ENCODE data around the gene GCNT4.
A peak's percentile ranks its signal among the peaks of the same experiment; 100 is the strongest.
"Not testable (repeated sequence)": the region's sequence is repeated elsewhere in the genome, so short reads cannot be mapped to it uniquely, and the experiment has no call there.

Gene GCNT4

DNA sequence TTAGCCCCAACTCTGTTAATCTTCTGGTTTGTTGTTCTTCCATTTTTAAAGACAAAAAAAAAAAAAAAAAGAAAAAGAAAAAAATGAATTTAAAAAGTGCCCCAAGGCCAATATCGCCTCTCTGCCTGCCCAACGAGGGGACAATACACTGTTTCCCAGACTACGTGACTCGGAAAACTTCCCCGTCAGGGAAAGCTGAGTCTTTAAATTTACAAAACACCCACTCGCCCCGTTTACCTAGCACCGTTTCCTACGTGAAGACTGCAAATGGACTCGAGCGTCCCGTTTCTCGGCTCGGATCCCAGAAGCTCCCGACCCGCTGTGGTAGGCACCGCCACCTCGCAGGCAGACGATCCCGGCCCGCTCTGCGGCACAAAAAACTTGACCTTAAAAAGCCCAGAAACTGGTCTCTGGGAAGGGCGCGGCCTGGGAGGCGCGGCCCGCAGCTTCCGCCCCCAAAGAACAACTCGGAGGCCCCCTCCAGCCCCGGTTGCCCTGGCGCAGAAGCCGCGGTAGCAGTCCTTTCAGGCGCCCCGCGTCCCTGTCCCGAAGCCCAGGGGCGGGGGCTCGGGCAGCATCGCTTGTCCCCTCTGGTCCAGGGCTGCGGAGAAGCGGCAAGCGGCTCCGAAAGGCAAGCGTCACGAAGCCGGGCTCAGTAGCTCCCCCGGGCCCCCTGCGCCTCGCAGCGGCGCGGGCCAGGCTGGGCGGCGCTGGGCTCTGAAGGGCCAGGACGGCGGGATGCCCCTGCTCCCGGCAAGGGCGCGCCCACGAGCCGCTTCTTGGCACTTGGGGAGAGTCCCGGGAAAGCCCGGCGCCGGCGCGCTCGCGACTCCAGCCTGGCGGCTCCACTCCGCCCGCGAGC, at the start of gene GCNT4:
Gene GCNT4 (minus strand): TSS at position 367 of the 862 bp plus-strand sequence. CDS start 22,521 bp downstream, outside the sequence.
- H3K27ac ChIP-seq (ENCODE audit: low read length): peak within 1 kb of the TSS; percentile 88
- no peaks in the 10 kb centered on the region for H3K9me3 ChIP-seq (ENCODE audit: control insufficient read depth in 1 of 2, low read length in 2 of 2)
- peak within 1 kb of the TSS; percentile 81 to 85 for H3K4me3 ChIP-seq (ENCODE audit: low read depth in 1 of 2, low read length in 2 of 2)
- H3K36me3 ChIP-seq (ENCODE audit: control insufficient read depth in 1 of 2, insufficient read depth in 2 of 2, low read length in 2 of 2): no peaks in the 10 kb centered on the region
- peaks cover 0 to 27% of the 10 kb centered on the region in 2 donors for H3K4me1 ChIP-seq (ENCODE audit: control insufficient read depth in 1 of 2, insufficient read depth in 2 of 2, low read length in 2 of 2)
- H3K27me3 ChIP-seq (ENCODE audit: low read depth, low read length): no peaks in the 10 kb centered on the region

- not testable (repeated sequence) for H3K36me3 ChIP-seq (ENCODE audit: control insufficient read depth in 1 of 2, insufficient read depth in 2 of 2, low read length in 2 of 2); H3K4me3 ChIP-seq (ENCODE audit: low read depth in 1 of 2, low read length in 2 of 2); H3K9me3 ChIP-seq (ENCODE audit: control insufficient read depth in 1 of 2, low read length in 2 of 2); H3K4me1 ChIP-seq (ENCODE audit: control insufficient read depth in 1 of 2, insufficient read depth in 2 of 2, low read length in 2 of 2); H3K27ac ChIP-seq (ENCODE audit: low read length); H3K27me3 ChIP-seq (ENCODE audit: low read depth, low read length)
Observed at GRCh38 chr5:75095956-75096355, 43.6 kb upstream of the GCNT4 start.

- Histone ChIP-seq H3K4me3 (ENCODE audit: low read depth in 1 of 2, low read length in 2 of 2) (no peak overlapping the region), H3K27ac (ENCODE audit: low read length) (no peak overlapping the region), H3K27me3 (ENCODE audit: low read depth, low read length) (no peaks in the 10 kb centered on the region), H3K9me3 (ENCODE audit: control insufficient read depth in 1 of 2, low read length in 2 of 2) (no peaks in the 10 kb centered on the region), H3K36me3 (ENCODE audit: control insufficient read depth in 1 of 2, insufficient read depth in 2 of 2, low read length in 2 of 2) (no peaks in the 10 kb centered on the region), H3K4me1 (ENCODE audit: control insufficient read depth in 1 of 2, insufficient read depth in 2 of 2, low read length in 2 of 2) (no peaks in the 10 kb centered on the region)
Observed at GRCh38 chr5:75091597-75091996, 39.2 kb upstream of the GCNT4 start.

- Histone ChIP-seq H3K36me3 (ENCODE audit: control insufficient read depth in 1 of 2, insufficient read depth in 2 of 2, low read length in 2 of 2) (no peaks in the 10 kb centered on the region), H3K9me3 (ENCODE audit: control insufficient read depth in 1 of 2, low read length in 2 of 2) (no peaks in the 10 kb centered on the region), H3K4me3 (ENCODE audit: low read depth in 1 of 2, low read length in 2 of 2) (no peak overlapping the region), H3K27ac (ENCODE audit: low read length) (no peak overlapping the region), H3K27me3 (ENCODE audit: low read depth, low read length) (no peaks in the 10 kb centered on the region), H3K4me1 (ENCODE audit: control insufficient read depth in 1 of 2, insufficient read depth in 2 of 2, low read length in 2 of 2) (no peaks in the 10 kb centered on the region)
Observed at GRCh38 chr5:75089662-75090061, 37.3 kb upstream of the GCNT4 start.

GRCh38 chr5:75089137-75089536, 36.8 kb upstream of the GCNT4 start:
- Histone ChIP-seq H3K9me3 (ENCODE audit: control insufficient read depth in 1 of 2, low read length in 2 of 2) (no peaks in the 10 kb centered on the region), H3K27me3 (ENCODE audit: low read depth, low read length) (no peaks in the 10 kb centered on the region)

GRCh38 chr5:75088648-75089047, 36.3 kb upstream of the GCNT4 start:
- H3K27me3 ChIP-seq (ENCODE audit: low read depth, low read length): no peaks in the 10 kb centered on the region
- H3K4me3 ChIP-seq (ENCODE audit: low read depth in 1 of 2, low read length in 2 of 2): no peak overlapping the region
- H3K36me3 ChIP-seq (ENCODE audit: control insufficient read depth in 1 of 2, insufficient read depth in 2 of 2, low read length in 2 of 2): no peaks in the 10 kb centered on the region
- H3K9me3 ChIP-seq (ENCODE audit: control insufficient read depth in 1 of 2, low read length in 2 of 2): no peaks in the 10 kb centered on the region
- no peaks in the 10 kb centered on the region for H3K4me1 ChIP-seq (ENCODE audit: control insufficient read depth in 1 of 2, insufficient read depth in 2 of 2, low read length in 2 of 2)
- H3K27ac ChIP-seq (ENCODE audit: low read length): no peak overlapping the region

More at GRCh38 chr5:75089137-75089536, 36.8 kb upstream of the GCNT4 start:
- Histone ChIP-seq H3K36me3 (ENCODE audit: control insufficient read depth in 1 of 2, insufficient read depth in 2 of 2, low read length in 2 of 2) (no peaks in the 10 kb centered on the region), H3K27ac (ENCODE audit: low read length) (no peak overlapping the region), H3K4me1 (ENCODE audit: control insufficient read depth in 1 of 2, insufficient read depth in 2 of 2, low read length in 2 of 2) (no peaks in the 10 kb centered on the region), H3K4me3 (ENCODE audit: low read depth in 1 of 2, low read length in 2 of 2) (no peak overlapping the region)

GRCh38 chr5:75081510-75081909, 29.2 kb upstream of the GCNT4 start:
- H3K9me3 ChIP-seq (ENCODE audit: control insufficient read depth in 1 of 2, low read length in 2 of 2): no peaks in the 10 kb centered on the region
- H3K27ac ChIP-seq (ENCODE audit: low read length): no peak overlapping the region
- no peak overlapping the region for H3K4me3 ChIP-seq (ENCODE audit: low read depth in 1 of 2, low read length in 2 of 2)
- no peaks in the 10 kb centered on the region for H3K27me3 ChIP-seq (ENCODE audit: low read depth, low read length)
- no peaks in the 10 kb centered on the region for H3K4me1 ChIP-seq (ENCODE audit: control insufficient read depth in 1 of 2, insufficient read depth in 2 of 2, low read length in 2 of 2)
- H3K36me3 ChIP-seq (ENCODE audit: control insufficient read depth in 1 of 2, insufficient read depth in 2 of 2, low read length in 2 of 2): no peaks in the 10 kb centered on the region

DNA sequence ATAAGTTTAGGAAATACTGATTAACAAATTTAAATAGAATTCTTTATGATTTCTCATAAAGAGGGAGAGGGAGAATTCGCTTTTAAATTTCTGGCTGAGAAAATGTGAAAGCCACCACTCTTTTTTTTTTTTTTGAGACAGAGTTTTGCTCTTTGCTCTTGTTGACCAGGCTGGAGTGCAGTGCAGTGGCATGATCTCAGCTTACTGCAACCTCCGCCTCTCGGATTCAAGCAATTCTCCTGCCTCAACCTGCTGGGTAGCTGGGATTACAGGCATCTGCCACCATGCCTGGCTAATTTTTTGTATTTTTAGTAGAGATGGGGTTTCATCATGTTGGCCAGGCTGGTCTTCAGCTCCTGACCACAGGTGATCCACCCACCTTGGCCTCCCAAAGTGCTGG, 27.0 kb upstream of the GCNT4 start:
- not testable (repeated sequence) for H3K27ac ChIP-seq (ENCODE audit: low read length); H3K4me1 ChIP-seq (ENCODE audit: control insufficient read depth in 1 of 2, insufficient read depth in 2 of 2, low read length in 2 of 2); H3K36me3 ChIP-seq (ENCODE audit: control insufficient read depth in 1 of 2, insufficient read depth in 2 of 2, low read length in 2 of 2); H3K4me3 ChIP-seq (ENCODE audit: low read depth in 1 of 2, low read length in 2 of 2); H3K27me3 ChIP-seq (ENCODE audit: low read depth, low read length); H3K9me3 ChIP-seq (ENCODE audit: control insufficient read depth in 1 of 2, low read length in 2 of 2)

DNA sequence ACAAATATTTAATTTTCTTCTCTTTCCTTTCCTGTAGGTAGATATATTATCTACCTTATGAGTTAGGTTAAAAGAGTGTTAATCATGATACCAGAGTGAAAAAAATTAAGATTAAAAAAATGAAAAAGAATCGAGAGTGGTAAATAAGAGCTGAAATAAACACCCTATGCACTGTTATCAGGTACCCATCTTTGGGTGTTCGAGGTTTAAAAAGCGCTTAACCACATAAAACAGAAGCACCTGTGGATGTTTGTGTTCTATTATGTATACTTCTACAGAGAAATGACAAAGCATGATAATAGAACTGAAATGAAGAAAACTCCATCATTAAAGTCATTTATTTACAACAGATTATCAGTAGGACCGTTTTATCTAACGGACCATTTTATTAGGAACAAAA, 25.7 kb upstream of the GCNT4 start:
- no peaks in the 10 kb centered on the region for H3K4me1 ChIP-seq (ENCODE audit: control insufficient read depth in 1 of 2, insufficient read depth in 2 of 2, low read length in 2 of 2)
- H3K4me3 ChIP-seq (ENCODE audit: low read depth in 1 of 2, low read length in 2 of 2): no peak overlapping the region
- no peaks in the 10 kb centered on the region for H3K9me3 ChIP-seq (ENCODE audit: control insufficient read depth in 1 of 2, low read length in 2 of 2)
- H3K27me3 ChIP-seq (ENCODE audit: low read depth, low read length): no peaks in the 10 kb centered on the region
- no peak overlapping the region for H3K27ac ChIP-seq (ENCODE audit: low read length)
- no peaks in the 10 kb centered on the region for H3K36me3 ChIP-seq (ENCODE audit: control insufficient read depth in 1 of 2, insufficient read depth in 2 of 2, low read length in 2 of 2)

DNA sequence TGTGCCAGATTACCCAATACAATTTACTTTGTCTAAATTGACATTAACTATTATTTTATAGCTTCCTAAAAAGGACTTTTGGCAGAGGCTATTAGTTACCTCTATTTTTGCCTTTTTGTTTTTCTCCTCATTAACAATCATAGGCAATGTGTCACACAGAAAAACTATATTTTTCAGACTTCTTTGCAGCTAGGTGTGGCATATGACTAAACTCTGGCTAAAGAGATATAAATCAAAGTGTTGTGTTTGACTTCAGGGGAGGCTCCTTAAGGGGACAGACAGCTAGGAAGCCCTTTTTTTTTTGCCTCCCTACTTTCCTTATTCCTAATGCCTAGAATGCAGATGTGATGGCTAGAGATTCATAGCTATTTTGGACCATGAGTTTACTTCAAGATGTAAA, 19.7 kb upstream of the GCNT4 start:
- Histone ChIP-seq H3K36me3 (ENCODE audit: control insufficient read depth in 1 of 2, insufficient read depth in 2 of 2, low read length in 2 of 2) (no peaks in the 10 kb centered on the region), H3K27ac (ENCODE audit: low read length) (no peak overlapping the region), H3K4me3 (ENCODE audit: low read depth in 1 of 2, low read length in 2 of 2) (no peak overlapping the region), H3K9me3 (ENCODE audit: control insufficient read depth in 1 of 2, low read length in 2 of 2) (no peaks in the 10 kb centered on the region), H3K27me3 (ENCODE audit: low read depth, low read length) (no peaks in the 10 kb centered on the region), H3K4me1 (ENCODE audit: control insufficient read depth in 1 of 2, insufficient read depth in 2 of 2, low read length in 2 of 2) (no peaks in the 10 kb centered on the region)

DNA sequence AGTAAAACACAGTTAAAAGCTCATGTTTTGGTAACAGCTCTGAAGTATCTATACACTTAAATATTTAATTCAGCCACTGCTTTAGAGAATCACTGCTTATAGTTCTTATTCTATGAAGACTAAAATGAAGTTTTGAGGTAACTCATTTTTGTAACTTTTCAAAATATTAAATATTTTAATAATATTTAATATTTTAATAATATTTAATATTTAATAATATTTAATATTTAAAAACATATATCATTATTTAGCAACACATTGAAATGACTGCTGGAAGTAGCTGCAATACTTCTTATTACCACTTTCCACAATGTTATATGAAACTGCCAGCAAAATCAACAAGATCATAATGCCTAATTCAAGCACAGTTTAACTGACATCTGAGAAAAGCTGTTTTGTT, 18.7 kb upstream of the GCNT4 start:
- Histone ChIP-seq H3K36me3 (ENCODE audit: control insufficient read depth in 1 of 2, insufficient read depth in 2 of 2, low read length in 2 of 2) (no peaks in the 10 kb centered on the region), H3K9me3 (ENCODE audit: control insufficient read depth in 1 of 2, low read length in 2 of 2) (no peaks in the 10 kb centered on the region), H3K27ac (ENCODE audit: low read length) (no peak overlapping the region), H3K4me3 (ENCODE audit: low read depth in 1 of 2, low read length in 2 of 2) (no peak overlapping the region), H3K27me3 (ENCODE audit: low read depth, low read length) (no peaks in the 10 kb centered on the region), H3K4me1 (ENCODE audit: control insufficient read depth in 1 of 2, insufficient read depth in 2 of 2, low read length in 2 of 2) (no peaks in the 10 kb centered on the region)

DNA sequence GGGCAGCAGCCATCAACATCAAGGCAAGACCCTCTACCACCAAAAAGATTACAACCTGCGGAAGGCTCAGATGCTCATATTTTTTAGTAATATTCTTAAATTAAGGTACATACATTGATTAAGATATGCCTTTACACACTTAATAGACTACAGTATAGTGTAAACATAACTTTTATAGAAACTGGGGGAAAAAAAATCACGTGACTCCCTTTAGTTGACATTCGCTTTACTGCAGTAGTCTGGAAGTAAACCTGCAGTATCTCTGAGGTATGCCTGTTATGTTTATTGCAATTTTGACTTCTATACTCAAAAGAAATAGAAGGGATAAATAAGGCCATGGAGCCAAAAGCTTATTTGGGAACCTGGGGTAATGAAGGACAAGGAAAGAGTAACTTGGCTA, 15.1 kb upstream of the GCNT4 start:
- H3K27me3 ChIP-seq (ENCODE audit: low read depth, low read length): no peaks in the 10 kb centered on the region
- no peaks in the 10 kb centered on the region for H3K4me1 ChIP-seq (ENCODE audit: control insufficient read depth in 1 of 2, insufficient read depth in 2 of 2, low read length in 2 of 2)
- no peak overlapping the region for H3K4me3 ChIP-seq (ENCODE audit: low read depth in 1 of 2, low read length in 2 of 2)
- H3K36me3 ChIP-seq (ENCODE audit: control insufficient read depth in 1 of 2, insufficient read depth in 2 of 2, low read length in 2 of 2): no peaks in the 10 kb centered on the region
- no peak overlapping the region for H3K27ac ChIP-seq (ENCODE audit: low read length)
- H3K9me3 ChIP-seq (ENCODE audit: control insufficient read depth in 1 of 2, low read length in 2 of 2): no peaks in the 10 kb centered on the region

All from muscle layer of duodenum (tissue), 2 donors.